ENCODE data around the gene ANKRD30A. TPM values are rescaled to one million over a fixed set of nuclear protein-coding genes. Genes with fewer than 3 reads are reported as not detected.
"Not testable (repeated sequence)": the region's sequence is repeated elsewhere in the genome, so short reads cannot be mapped to it uniquely, and the experiment has no call there.

Gene ANKRD30A
- polyA plus RNA-seq, 4 donors: not detected

GRCh38 chr10:37263304-37263703, 137.9 kb downstream of the ANKRD30A start:
- no peak for DNase-seq (ENCODE audit: low read depth in 4 of 4, low spot score in 3 of 4)

GRCh38 chr10:37268266-37268665, 142.9 kb downstream of the ANKRD30A start:
- no peak for DNase-seq (ENCODE audit: low read depth in 4 of 4, low spot score in 3 of 4)

- DNase-seq (ENCODE audit: low read depth in 4 of 4, low spot score in 3 of 4): no peak
Measured at GRCh38 chr10:37269554-37270256, 144.3 kb downstream of the ANKRD30A start.

- DNase-seq (ENCODE audit: low read depth in 4 of 4, low spot score in 3 of 4): no peak
Measured at GRCh38 chr10:37275216-37275777, 149.9 kb downstream of the ANKRD30A start.

- DNase-seq (ENCODE audit: low read depth in 4 of 4, low spot score in 3 of 4): no peak
Measured at GRCh38 chr10:37285063-37285462, 159.7 kb downstream of the ANKRD30A start.

- DNase-seq (ENCODE audit: low read depth in 4 of 4, low spot score in 3 of 4): no peak
Measured at GRCh38 chr10:37289833-37290464, 164.6 kb downstream of the ANKRD30A start.

- DNase-seq (ENCODE audit: low read depth in 4 of 4, low spot score in 3 of 4): no peak
Measured at GRCh38 chr10:37301271-37301670, 175.9 kb downstream of the ANKRD30A start.

- no peak for DNase-seq (ENCODE audit: low read depth in 4 of 4, low spot score in 3 of 4)
Measured at GRCh38 chr10:37304036-37304435, 178.6 kb downstream of the ANKRD30A start.

GRCh38 chr10:37314350-37314749, 189.0 kb downstream of the ANKRD30A start:
- DNase-seq (ENCODE audit: low read depth in 4 of 4, low spot score in 3 of 4): no peak

- DNase-seq (ENCODE audit: low read depth in 4 of 4, low spot score in 3 of 4): no peak
Measured at GRCh38 chr10:37314862-37315261, 189.5 kb downstream of the ANKRD30A start.

- DNase-seq (ENCODE audit: low read depth in 4 of 4, low spot score in 3 of 4): no peak
Measured at GRCh38 chr10:37344413-37344812, 219.0 kb downstream of the ANKRD30A start.

- DNase-seq (ENCODE audit: low read depth in 4 of 4, low spot score in 3 of 4): no peak
Measured at GRCh38 chr10:37379991-37380390, 254.6 kb downstream of the ANKRD30A start.

GRCh38 chr10:37381271-37381670, 255.9 kb downstream of the ANKRD30A start:
- no peak for DNase-seq (ENCODE audit: low read depth in 4 of 4, low spot score in 3 of 4)

- no peak for DNase-seq (ENCODE audit: low read depth in 4 of 4, low spot score in 3 of 4)
Measured at GRCh38 chr10:37384923-37385322, 259.5 kb downstream of the ANKRD30A start.

GRCh38 chr10:37390926-37391325, 265.5 kb downstream of the ANKRD30A start:
- no peak for DNase-seq (ENCODE audit: low read depth in 4 of 4, low spot score in 3 of 4)

GRCh38 chr10:37400774-37401173, 275.4 kb downstream of the ANKRD30A start:
- not testable (repeated sequence) for DNase-seq (ENCODE audit: low read depth in 4 of 4, low spot score in 3 of 4)

- no peak for DNase-seq (ENCODE audit: low read depth in 4 of 4, low spot score in 3 of 4)
Measured at GRCh38 chr10:37401225-37401624, 275.8 kb downstream of the ANKRD30A start.

- no peak for DNase-seq (ENCODE audit: low read depth in 4 of 4, low spot score in 3 of 4)
Measured at GRCh38 chr10:37403776-37404175, 278.4 kb downstream of the ANKRD30A start.

Data from left renal pelvis (tissue), 4 donors.